ENCODE results near the gene ARID4B.

GRCh38 chr1:235319255-235319654, 8.7 kb downstream of the ARID4B start:
- TF ChIP-seq CTCF (tag by site-specific recombination; IDR thresholded peaks at IDR 0.05) (no peak), ZBTB21 (tag by site-specific recombination; IDR thresholded peaks at IDR 0.05) (no peak), FEZF1 (tag by site-specific recombination; IDR thresholded peaks at IDR 0.05) (no peak), TSHZ1 (tag by site-specific recombination; IDR thresholded peaks at IDR 0.05; ENCODE audit: borderline replicate concordance) (no peak), ZBTB10 (tag by site-specific recombination; IDR thresholded peaks at IDR 0.05) (no peak), REST (tag by site-specific recombination; IDR thresholded peaks at IDR 0.05) (no peak), ZSCAN18 (tag by site-specific recombination; IDR thresholded peaks at IDR 0.05) (no peak), BCL11A (tag by site-specific recombination; IDR thresholded peaks at IDR 0.05; ENCODE audit: low read depth) (no peak), SETDB1 (IDR thresholded peaks at IDR 0.05; ENCODE audit: insufficient read length, low read length) (no peak), ZBTB11 (tag by site-specific recombination; conservative IDR thresholded peaks at IDR 0.05; ENCODE audit: low read depth) (no peak), ZBTB49 (tag by site-specific recombination; IDR thresholded peaks at IDR 0.05; ENCODE audit: low read depth) (no peak)
